Testis (tissue), 2 donors: ENCODE results near the gene FOXRED1.

Experiments
- CTCF ChIP-seq, 3 experiments: fragments of 450-650 bp in 2 of 3; fragments of 200-600 bp in 1 of 3; sonication (generic) in 1 of 3; IDR thresholded peaks; one replicate each; pipeline ENCODE4 v1.5.1; 2016 to 2019; ENCODE audit warnings: antibody characterized with exemption in 3 of 3, mild to moderate bottlenecking in 2 of 3, moderate library complexity in 1 of 3
- POLR2A ChIP-seq: fragments of 450-650 bp; IDR thresholded peaks from one replicate; pipeline ENCODE4 v1.6.1; 2017; ENCODE audit warnings: antibody characterized with exemption, mild to moderate bottlenecking, moderate library complexity

- no peak for TF ChIP-seq CTCF (IDR thresholded peaks at IDR 0.05)
- TF ChIP-seq POLR2A = no peak
Measured at GRCh38 chr11:126265811-126266210, 3.1 kb upstream of the FOXRED1 start.
